HepG2 (cell line): ENCODE measurements around the gene TMEM80. TPM values are rescaled to one million over a fixed set of nuclear protein-coding genes. Genes with fewer than 3 reads are reported as not detected.

Experiments
- ATF7 ChIP-seq, 2 experiments: fragments of 450-650 bp in 1 of 2; sonication (generic) in 1 of 2; formaldehyde crosslinking in 1 of 2; IDR thresholded peaks; 2 replicates each; pipeline versions ENCODE4 v1.4.0 to v1.6.1; 2016 to 2020; ENCODE audit warnings: antibody characterized with exemption in 1 of 2, mild to moderate bottlenecking in 1 of 2, missing genetic modification reagents in 1 of 2
- DNMT1 ChIP-seq: sonication (generic); formaldehyde crosslinking; IDR thresholded peaks from 2 replicates; pipeline ENCODE4 v1.5.1; 2020; ENCODE audit warnings: mild to moderate bottlenecking, missing genetic modification reagents
- GATA4 ChIP-seq: sonication (generic); IDR thresholded peaks from 2 replicates; pipeline ENCODE4 v1.6.1; 2016; ENCODE audit warnings: antibody characterized with exemption, low read depth, borderline replicate concordance
- NFKB2 ChIP-seq: sonication (generic); formaldehyde crosslinking; IDR thresholded peaks from 2 replicates; pipeline ENCODE4 v1.4.0; 2020; ENCODE audit warnings: missing genetic modification reagents, borderline replicate concordance
- NR2F6 ChIP-seq, 2 experiments: IDR thresholded peaks; 2 replicates each; pipeline ENCODE4 v1.6.1; 2016; ENCODE audit warnings: antibody characterized with exemption in 1 of 2, mild to moderate bottlenecking in 1 of 2
- NR3C1 ChIP-seq: sonication (generic); formaldehyde crosslinking; IDR thresholded peaks from 2 replicates; pipeline ENCODE4 v1.4.0; 2020; ENCODE audit warnings: missing genetic modification reagents
- PITX1 ChIP-seq: sonication (generic); formaldehyde crosslinking; IDR thresholded peaks from 2 replicates; pipeline ENCODE4 v1.5.1; 2020; ENCODE audit warnings: mild to moderate bottlenecking, missing genetic modification reagents
- SETDB1 ChIP-seq: sonication (generic); formaldehyde crosslinking; IDR thresholded peaks from 2 replicates; pipeline ENCODE4 v1.5.1; 2020; ENCODE audit warnings: missing genetic modification reagents, mild to moderate bottlenecking, borderline replicate concordance
- SNAPC2 ChIP-seq: sonication (generic); formaldehyde crosslinking; IDR thresholded peaks from 2 replicates; pipeline ENCODE4 v1.8.1; 2022; ENCODE audit warnings: mild to moderate bottlenecking, missing genetic modification reagents
- ZNF124 ChIP-seq: sonication (generic); formaldehyde crosslinking; IDR thresholded peaks from 2 replicates; pipeline ENCODE4 v1.4.0; 2020; ENCODE audit warnings: missing genetic modification reagents
- ZNF136 ChIP-seq: sonication (generic); formaldehyde crosslinking; IDR thresholded peaks from 2 replicates; pipeline ENCODE4 v1.8.1; 2022; ENCODE audit warnings: low read depth, mild to moderate bottlenecking, moderate library complexity, missing genetic modification reagents
- ZNF292 ChIP-seq: sonication (generic); formaldehyde crosslinking; IDR thresholded peaks from 2 replicates; pipeline ENCODE4 v1.8.1; 2022; ENCODE audit warnings: mild to moderate bottlenecking, low read depth, missing genetic modification reagents, borderline replicate concordance
- ZNF441 ChIP-seq: sonication (generic); formaldehyde crosslinking; IDR thresholded peaks from 2 replicates; pipeline ENCODE4 v1.7.0; 2021; ENCODE audit warnings: missing genetic modification reagents, borderline replicate concordance
- ZNF484 ChIP-seq: sonication (generic); formaldehyde crosslinking; IDR thresholded peaks from 2 replicates; pipeline ENCODE4 v1.5.1; 2020; ENCODE audit warnings: mild to moderate bottlenecking, low read depth, missing genetic modification reagents, borderline replicate concordance
- ZNF737 ChIP-seq: sonication (generic); formaldehyde crosslinking; IDR thresholded peaks from 2 replicates; pipeline ENCODE4 v1.5.0; 2020; ENCODE audit warnings: missing genetic modification reagents, mild to moderate bottlenecking, borderline replicate concordance
- polyA plus RNA-seq, 8 experiments: library from polyadenylated mRNA; depleted of rRNA in 3 of 8; stranded (reverse) in 7 of 8; unstranded in 1 of 8; fragments of >200 nt; fragmentation: Illumina TruSeq in 4 of 8; extraction: Trizol in 4 of 8; gene quantifications; 2 replicates each; pipeline versions ENCODE4 v1.2.1 to v1.2.3, GENCODE V29; 2011 to 2016; ENCODE audit warnings: low read depth in 4 of 8, missing spikeins in 1 of 8, mixed read lengths in 1 of 8; ENCODE audit not compliant: insufficient read depth in 1 of 8
- total RNA-seq, 5 experiments: library from RNA; depleted of rRNA; stranded (reverse); fragments of >200 nt; fragmentation: Illumina TruSeq; extraction: Trizol; gene quantifications; 2 replicates each; pipeline ENCODE4 v1.2.3, GENCODE V29; 2016; ENCODE audit warnings: low read depth in 1 of 5
- TF ChIP-seq, protein P1 (sequence below): sonication (generic); formaldehyde crosslinking; IDR thresholded peaks from 2 replicates; pipeline ENCODE4 v1.8.1; 2023; ENCODE audit warnings: mild to moderate bottlenecking, missing genetic modification reagents
- TF ChIP-seq, protein P2 (sequence below): sonication (generic); formaldehyde crosslinking; IDR thresholded peaks from 2 replicates; pipeline ENCODE4 v1.5.0; 2020; ENCODE audit warnings: missing genetic modification reagents
- TF ChIP-seq, protein P3 (sequence below): sonication (generic); formaldehyde crosslinking; IDR thresholded peaks from 2 replicates; pipeline ENCODE4 v1.5.1; 2020; ENCODE audit warnings: missing genetic modification reagents, mild to moderate bottlenecking, borderline replicate concordance
- TF ChIP-seq, protein P4 (sequence below): sonication (generic); formaldehyde crosslinking; IDR thresholded peaks from 2 replicates; pipeline ENCODE4 v1.8.1; 2023; ENCODE audit warnings: mild to moderate bottlenecking, moderate library complexity, missing genetic modification reagents
- TF ChIP-seq, protein P5 (sequence below): sonication (generic); formaldehyde crosslinking; IDR thresholded peaks from 2 replicates; pipeline ENCODE4 v1.4.0; 2020; ENCODE audit warnings: mild to moderate bottlenecking, missing genetic modification reagents
- TF ChIP-seq, protein P6 (sequence below): sonication (generic); formaldehyde crosslinking; IDR thresholded peaks from 2 replicates; pipeline ENCODE4 v1.4.0; 2020; ENCODE audit warnings: low read depth, mild to moderate bottlenecking, missing genetic modification reagents

Gene TMEM80
- total and polyA plus RNA-seq, 2 of the 13 experiments (the other 11 are each of a cell fraction or from before 2014, with no cell fraction given): 5.6 to 17.1 TPM

DNA sequence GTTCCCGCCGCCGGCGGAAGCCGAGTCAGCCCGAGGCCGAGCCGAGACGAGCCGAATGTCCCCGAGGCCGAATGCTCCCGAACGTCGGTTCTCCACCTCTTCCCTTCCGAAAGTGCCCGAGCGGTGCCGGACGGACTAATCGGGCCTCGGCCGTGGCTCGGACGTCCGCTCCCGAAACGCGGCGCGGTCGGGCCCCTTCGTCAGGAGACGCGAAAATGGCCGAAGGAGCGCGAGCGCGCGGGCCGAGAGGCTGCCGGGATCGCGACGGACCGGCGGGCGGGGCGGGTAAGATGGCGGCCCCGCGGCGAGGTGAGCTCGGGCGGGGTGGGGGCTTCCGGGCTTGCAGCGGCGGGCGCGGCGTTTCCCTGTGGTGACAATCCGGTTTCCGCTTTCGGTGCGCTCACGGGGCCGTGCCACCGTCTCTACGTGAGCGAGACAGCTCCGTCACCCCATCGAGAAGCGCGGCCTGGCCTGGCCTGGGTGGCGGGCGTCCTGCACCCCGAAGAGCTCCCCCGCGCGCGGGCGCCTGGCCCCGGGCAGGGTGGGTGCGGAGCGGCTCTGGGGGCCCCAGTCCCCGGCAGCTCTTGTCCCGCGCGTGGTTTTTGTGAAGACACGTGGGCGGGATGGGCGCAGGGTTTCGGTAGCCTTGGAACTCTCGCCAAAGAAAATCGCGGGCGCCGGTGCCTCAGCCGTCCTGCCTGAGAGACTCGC, at the start of gene TMEM80 (continued):
- TF ChIP-seq ZNF441 (CRISPR knock-in tag) (peak; percentile 39; the same call in 1 of the 2 replicates), ZNF292 (no peak), SNAPC2 (CRISPR knock-in tag) (0 out of 2 replicates have a peak, but pooled peaks have one; percentile 66), ZNF484 (CRISPR knock-in tag) (no peak), NR3C1 (CRISPR knock-in tag) (no peak), ZNF737 (no peak), DNMT1 (CRISPR knock-in tag) (no peak), NR2F6 (IDR thresholded peaks at IDR 0.05) (no peak), NR2F6 (CRISPR knock-in tag; IDR thresholded peaks at IDR 0.05) (no peak), ZNF136 (CRISPR knock-in tag) (no peak), ATF7 (IDR thresholded peaks at IDR 0.05) (no peak), ATF7 (CRISPR knock-in tag; IDR thresholded peaks at IDR 0.05) (no peak), PITX1 (CRISPR knock-in tag) (peak; percentile 40; the same call in 1 of the 2 replicates), SETDB1 (CRISPR knock-in tag) (no peak), ZNF124 (CRISPR knock-in tag) (no peak), NFKB2 (peak; percentile 21; the same call in 1 of the 2 replicates), GATA4 (0 out of 2 replicates have a peak, but pooled peaks have one; percentile 24)
- TF ChIP-seq, protein P1, sequence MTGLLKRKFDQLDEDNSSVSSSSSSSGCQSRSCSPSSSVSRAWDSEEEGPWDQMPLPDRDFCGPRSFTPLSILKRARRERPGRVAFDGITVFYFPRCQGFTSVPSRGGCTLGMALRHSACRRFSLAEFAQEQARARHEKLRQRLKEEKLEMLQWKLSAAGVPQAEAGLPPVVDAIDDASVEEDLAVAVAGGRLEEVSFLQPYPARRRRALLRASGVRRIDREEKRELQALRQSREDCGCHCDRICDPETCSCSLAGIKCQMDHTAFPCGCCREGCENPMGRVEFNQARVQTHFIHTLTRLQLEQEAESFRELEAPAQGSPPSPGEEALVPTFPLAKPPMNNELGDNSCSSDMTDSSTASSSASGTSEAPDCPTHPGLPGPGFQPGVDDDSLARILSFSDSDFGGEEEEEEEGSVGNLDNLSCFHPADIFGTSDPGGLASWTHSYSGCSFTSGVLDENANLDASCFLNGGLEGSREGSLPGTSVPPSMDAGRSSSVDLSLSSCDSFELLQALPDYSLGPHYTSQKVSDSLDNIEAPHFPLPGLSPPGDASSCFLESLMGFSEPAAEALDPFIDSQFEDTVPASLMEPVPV (CRISPR knock-in tag): peak; percentile 29; the same call in 1 of the 2 replicates
- TF ChIP-seq, protein P2, sequence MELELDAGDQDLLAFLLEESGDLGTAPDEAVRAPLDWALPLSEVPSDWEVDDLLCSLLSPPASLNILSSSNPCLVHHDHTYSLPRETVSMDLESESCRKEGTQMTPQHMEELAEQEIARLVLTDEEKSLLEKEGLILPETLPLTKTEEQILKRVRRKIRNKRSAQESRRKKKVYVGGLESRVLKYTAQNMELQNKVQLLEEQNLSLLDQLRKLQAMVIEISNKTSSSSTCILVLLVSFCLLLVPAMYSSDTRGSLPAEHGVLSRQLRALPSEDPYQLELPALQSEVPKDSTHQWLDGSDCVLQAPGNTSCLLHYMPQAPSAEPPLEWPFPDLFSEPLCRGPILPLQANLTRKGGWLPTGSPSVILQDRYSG: no peak
- TF ChIP-seq, protein P3, sequence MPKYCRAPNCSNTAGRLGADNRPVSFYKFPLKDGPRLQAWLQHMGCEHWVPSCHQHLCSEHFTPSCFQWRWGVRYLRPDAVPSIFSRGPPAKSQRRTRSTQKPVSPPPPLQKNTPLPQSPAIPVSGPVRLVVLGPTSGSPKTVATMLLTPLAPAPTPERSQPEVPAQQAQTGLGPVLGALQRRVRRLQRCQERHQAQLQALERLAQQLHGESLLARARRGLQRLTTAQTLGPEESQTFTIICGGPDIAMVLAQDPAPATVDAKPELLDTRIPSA (CRISPR knock-in tag): no peak
- TF ChIP-seq, protein P4, sequence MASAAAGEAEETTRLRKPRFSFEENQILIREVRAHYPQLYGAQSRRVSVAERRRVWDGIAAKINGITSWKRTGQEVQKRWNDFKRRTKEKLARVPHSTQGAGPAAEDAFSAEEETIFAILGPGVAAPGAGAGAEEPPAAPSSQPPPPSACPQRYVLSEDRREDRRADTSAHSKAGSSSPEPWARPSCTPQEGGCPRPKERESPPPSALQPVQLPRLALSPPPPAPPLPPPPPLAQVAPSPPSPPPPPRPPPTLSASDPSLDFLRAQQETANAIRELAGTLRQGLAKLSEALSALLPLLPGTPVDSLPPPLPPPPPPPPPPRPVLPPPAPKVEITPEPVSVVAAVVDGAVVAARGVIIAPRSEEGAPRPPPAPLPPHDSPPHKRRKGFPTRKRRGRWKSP (CRISPR knock-in tag): peak; percentile 51; the same call in 1 of the 2 replicates
- TF ChIP-seq, protein P5, sequence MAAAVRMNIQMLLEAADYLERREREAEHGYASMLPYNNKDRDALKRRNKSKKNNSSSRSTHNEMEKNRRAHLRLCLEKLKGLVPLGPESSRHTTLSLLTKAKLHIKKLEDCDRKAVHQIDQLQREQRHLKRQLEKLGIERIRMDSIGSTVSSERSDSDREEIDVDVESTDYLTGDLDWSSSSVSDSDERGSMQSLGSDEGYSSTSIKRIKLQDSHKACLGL: no peak; the same call in 1 of the 2 replicates
- TF ChIP-seq, protein P6, sequence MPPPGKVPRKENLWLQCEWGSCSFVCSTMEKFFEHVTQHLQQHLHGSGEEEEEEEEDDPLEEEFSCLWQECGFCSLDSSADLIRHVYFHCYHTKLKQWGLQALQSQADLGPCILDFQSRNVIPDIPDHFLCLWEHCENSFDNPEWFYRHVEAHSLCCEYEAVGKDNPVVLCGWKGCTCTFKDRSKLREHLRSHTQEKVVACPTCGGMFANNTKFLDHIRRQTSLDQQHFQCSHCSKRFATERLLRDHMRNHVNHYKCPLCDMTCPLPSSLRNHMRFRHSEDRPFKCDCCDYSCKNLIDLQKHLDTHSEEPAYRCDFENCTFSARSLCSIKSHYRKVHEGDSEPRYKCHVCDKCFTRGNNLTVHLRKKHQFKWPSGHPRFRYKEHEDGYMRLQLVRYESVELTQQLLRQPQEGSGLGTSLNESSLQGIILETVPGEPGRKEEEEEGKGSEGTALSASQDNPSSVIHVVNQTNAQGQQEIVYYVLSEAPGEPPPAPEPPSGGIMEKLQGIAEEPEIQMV (CRISPR knock-in tag): 0 out of 2 replicates have a peak, but pooled peaks have one; percentile 65
